Hypothalamus (tissue), 51 donors: Measurements from ENCODE around the gene FUT2.

Experiments
- DNase-seq, 51 donors: peaks; one replicate each; lab custom pipeline; 2025; lab: John Stamatoyannopoulos, UW

Gene FUT2

DNA sequence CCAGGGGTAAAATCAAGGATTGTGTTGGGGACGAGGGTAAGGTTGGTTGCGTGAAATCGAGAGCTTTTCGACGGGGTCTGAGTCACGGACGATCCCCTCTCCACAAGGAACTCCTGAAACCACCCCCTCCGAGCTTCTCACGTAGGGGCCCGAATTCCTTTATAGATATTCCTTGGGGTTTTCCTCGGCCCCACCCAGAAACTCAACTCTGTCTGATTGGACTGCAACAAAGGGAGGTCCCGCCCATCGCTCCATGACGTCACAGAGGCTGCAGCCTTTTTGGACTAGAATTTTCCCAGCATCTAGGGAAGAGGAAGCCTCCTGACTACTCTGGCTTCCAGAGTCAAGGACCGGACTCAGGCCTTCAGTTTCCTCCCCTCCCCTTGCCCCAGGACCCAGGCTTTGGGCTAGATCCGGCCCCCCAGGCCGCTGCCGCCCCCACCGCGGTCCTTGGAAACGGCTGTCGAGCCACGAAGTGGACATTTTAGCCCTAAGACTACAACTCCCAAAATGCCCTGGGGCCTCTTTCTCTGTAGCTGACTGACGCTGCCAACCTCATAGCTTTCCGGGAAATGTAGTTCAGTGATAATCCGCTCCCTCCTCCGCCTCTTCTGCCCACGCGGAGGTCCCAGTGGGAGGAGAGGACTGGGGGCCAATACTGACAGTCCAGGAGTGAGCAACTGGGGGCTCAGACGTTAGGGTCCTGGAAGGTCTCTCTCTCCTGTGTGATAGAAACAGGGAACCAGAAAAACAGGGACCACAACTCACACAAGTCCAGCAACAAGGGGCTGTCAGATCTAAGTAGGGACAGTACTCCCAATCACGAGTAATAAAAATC is 51.2 kb downstream of the FUT2 start, which contains the start of gene IZUMO1:
Gene IZUMO1, minus strand, starts transcription at position 172 of the 838 bp plus-strand sequence. CDS start 1,050 bp downstream, outside the sequence.
- DNase-seq: peak in 49 of 51 donors; percentile 4 to 90 (median 54)

DNA sequence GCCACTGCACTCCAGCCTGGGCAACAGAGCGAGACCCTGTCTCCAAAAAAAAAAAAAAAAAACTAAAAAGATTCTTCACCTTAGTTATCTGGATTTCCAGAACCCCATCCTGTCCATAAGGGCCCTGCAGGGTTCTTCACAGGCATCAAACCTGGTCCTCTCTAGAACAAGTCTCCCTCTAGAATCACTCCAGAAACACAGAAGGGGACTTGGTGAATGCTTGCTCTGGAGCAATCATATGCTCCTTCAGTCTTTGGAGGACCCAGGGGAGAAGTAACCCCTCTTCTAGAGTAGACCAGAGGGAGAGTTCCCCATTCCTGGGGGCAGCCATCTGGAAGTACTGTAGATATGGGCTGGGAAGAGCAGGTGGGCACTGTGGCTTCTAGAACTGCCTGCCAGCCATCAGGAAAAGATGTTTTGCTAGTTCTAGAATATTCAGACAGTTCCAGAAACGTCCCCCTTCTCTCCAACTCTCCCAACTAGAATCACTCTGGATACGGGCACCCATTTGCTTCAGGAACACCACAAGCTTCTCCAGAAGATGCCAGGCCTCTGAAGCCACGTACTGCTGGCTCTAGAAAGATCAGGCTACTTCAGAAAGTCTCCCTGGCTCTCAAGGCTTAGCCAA is 53.9 kb downstream of the FUT2 start:
- no peak for DNase-seq

DNA sequence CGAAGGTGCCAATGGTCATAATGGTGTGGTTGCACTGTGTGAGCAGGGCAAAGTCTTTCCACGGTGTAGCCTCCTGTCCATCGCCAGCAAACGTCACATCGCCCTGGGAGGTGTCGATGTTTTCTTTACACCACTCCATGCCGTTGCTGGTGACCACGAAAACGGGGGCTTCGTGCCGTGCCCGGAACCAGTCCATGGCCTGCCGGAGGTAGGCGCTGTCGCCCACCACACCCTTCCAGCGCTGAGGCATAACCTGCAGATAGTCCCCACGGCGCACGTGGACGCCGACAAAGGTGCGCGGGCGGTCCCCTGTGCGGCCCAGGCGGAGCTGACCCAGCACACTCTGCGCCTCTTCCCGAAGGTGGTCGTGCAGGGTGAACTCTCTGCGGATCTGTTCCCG is 54.6 kb downstream of the FUT2 start:
- DNase-seq: no peak

DNA sequence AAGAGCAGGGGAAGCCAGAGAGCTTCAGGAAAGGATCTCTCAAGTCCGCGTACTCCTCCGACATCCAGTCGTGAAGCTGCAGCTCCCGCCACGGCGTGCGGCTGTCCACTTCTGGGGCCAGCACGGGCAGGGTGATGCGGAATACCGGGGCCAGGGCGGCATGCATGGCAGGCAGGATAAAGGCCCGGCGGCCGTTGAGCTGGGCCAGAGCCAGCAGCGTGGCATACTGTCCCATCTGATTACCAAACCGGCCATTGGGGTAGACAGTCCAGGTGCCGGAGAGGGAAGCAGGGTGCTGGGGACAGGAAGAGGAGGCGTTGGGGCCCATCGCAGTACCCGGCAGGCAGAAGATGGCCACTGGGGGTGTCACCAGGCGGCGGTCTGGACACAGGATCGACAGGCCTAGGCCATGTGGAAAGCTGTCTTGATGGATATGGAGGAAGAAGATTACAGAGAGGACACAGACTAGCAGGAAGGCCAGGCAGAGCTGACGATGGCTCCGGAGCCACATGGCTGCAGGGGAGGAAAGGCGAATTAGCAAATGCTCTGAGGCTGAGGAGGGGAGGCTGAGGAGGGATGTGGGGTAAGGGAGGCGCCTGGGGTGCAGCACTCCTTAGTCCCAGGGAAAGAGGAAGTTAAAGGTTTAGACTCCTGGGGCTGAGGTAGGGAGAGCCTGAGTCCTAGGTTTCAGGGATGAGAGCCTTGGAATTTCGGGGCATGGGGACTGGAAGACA is 55.2 kb downstream of the FUT2 start:
- DNase-seq: no peak

DNA sequence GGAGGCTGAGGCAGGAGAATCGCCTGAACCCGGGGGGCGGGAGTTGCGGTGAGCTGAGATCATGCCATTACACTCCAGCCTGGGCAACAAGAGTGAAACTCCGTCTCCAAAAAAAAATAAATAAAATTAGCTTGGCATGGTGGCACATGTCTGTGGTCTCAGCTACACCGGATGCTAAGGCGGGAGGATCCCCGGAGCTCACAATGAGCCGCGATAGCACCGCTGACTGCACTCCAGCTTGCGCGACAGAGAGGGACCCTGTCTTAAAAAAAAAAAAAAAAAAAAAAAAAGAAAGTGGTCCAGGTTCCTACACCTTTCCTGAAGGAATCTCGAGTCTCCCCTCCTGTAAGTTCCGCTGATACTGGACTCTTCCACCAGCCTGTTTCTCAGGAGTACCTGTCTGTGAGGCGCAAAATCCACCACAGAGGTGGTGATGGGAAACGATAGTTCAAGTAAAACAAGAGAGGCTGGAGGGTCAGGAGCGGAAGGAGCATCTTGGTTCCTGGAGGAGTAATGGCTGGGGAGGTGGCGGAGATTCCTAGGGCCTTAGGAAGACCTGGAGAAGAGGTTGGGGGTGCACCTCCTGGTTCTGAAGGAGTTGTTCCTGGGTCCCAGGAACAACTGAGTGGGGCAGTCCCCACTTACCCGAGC is 56.2 kb downstream of the FUT2 start:
- DNase-seq: no peak

DNA sequence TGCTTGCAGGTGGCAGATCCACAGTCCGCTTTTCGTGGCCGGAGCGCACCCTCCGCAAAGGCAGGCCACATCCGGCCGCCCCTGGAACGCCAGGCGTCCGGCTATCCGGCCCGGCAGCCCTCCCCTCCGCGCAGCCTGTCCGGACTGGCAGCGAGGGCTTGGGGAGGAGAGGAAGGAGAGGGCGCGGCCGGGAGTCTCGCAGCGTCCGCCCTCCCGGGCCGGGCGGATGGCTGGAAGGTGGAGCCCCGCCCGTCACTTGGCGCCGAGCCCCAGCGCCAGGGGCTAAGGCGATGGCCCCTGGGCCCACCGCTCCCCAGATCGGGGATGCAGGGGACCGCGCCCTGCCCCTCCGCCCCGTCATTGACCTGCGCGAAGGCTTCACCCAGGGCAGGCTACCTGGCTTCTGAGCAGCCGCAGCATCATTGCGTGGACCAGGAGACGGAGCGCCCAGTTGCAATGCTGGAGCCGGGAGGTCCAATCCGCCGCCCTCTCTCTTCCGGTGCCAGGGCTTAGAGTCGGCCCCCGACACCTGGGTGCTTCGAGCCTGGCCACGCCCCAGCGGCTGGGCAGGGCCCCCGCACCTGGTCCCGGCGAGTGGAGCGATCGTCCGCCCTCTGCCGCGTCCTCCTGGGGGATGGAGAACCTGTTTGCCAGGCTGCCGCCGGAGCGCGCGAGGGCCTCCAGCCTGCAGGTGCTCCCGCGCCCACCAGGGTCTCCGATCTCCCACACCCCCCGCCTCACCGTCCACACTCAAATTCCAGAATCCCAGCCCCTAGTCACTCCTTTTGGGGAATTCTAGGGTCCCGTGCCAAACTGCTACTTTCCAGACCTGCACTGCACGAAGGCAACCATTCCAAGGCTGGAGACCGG is 57.0 kb downstream of the FUT2 start, which contains the start of gene FUT1:
Gene FUT1, minus strand, starts transcription at position 146 of the 870 bp plus-strand sequence. CDS start 1,360 bp downstream, outside the sequence.
- DNase-seq: no peak

DNA sequence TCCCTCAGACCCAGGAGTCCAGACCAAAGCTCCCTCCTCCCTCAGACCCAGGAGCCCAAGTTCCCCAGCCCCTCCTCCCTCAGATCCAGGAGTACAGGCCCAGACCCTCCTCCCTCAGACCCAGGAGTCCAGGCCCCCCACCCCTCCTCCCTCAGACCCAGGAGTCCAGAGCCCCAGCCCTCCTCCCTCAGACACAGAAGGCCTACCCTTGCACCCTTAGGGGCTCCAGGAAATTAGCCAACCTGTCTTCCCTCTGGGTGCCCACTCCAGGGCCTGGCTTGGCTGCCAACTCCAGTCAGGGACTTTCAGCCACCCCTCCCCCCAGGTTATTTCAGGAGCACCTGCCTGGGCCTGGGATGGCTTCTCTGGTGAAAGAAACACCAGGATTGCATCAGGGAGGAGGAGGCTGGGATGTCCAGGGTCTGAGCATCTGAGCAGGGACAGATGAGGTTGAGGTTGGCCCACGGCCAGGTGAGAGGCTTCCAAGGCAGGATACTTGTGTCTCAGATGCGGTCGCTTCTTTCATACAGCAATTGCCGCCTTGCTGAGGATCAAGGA is 59.4 kb downstream of the FUT2 start, which contains the start of gene FGF21:
Gene FGF21, plus strand, starts transcription at position 441 of the 558 bp plus-strand sequence. CDS start 713 bp downstream, outside the sequence.
- DNase-seq: no peak
